GM21619 (cell line): ENCODE data around the gene EXOC6B.
"Not testable (repeated sequence)": the region's sequence is repeated elsewhere in the genome, so short reads cannot be mapped to it uniquely, and the experiment has no call there.

Source experiments
- ATAC-seq: cut with Tn5 transposase; IDR thresholded peaks from one replicate; pipeline ENCODE4 v1.9.1; 2021; ENCODE audit not compliant: unreplicated experiment

Gene EXOC6B

DNA sequence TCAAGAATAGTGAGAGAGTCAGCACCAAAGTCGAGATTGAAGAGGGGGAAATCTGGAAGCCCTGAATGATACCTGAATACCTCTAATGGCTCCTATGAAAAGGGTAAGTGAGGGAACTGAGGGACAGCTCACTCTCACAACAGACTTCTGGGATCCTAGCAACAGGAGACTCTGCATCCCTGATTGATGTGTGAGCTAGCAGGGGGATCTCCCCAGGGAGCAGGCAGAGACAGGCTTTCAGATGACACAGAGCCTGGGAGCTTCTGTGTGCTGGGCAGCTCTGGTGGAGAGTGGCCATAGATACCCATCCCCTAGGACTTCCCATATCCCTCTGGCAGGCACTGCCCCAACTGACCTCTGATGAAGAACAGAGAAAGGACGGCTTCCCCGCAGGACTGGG lies 206.2 kb downstream of the EXOC6B start:
- ATAC-seq: no peak

DNA sequence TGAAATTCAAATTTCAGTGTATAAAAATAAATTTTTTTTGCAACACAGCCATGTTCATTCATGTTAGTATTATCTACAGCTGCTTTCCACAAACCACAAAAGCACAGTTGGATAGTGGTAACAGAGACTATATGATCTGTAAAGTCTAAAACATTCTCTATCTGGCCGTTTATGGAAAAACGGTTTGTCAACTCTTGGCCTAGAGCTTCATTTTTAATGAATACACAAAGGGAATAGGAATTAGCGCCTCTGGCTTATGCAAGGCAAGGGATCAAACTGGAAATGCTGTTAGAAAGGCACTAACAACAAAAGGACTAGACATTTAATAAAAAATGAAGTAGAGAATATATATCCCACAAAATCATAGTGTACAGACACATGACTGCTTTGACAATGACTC lies 211.9 kb downstream of the EXOC6B start:
- no peak for ATAC-seq

DNA sequence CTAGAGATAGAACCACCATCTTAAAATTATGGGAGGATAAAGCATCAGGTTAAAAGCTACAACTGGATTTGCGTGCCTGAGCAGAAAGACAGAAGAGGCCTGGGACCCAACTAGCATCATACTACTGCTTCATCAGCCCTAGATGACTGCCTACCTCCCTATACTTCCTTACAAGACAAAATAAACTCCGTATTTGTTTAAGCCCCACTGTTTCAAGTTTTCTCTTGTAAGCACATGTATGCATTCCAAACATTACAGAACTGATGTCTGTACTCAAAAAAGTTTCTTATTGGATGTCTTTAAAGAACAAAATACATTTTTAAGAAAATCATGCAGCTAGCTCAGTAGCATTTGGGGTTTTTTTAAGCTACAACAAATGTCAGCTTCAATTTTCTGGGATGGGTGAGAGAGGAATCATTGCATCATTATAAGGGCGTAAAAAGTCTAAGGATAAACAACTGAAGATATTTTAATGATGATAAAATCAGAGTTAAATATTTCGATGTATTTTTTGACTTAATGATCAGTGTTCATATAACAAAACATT lies 213.1 kb downstream of the EXOC6B start:
- ATAC-seq: no peak

DNA sequence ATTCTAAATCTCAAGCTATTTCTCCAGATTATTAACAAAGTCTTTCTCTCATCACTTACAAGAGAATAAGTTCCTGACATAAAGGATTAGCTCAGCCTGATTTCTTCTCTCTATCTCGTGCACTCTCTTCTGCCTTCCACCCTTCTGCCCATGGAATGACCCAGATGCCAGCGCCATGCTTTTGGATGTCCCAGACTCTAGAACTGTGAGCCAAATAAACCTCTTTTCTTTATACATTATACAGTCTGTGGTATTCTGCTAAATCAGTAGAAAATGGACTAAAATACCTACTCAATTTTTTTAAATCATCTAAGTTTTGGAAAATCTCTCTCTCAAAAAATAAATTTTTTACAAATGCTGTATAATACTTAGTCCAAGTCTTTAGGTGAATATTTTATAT lies 218.6 kb downstream of the EXOC6B start:
- no peak for ATAC-seq

DNA sequence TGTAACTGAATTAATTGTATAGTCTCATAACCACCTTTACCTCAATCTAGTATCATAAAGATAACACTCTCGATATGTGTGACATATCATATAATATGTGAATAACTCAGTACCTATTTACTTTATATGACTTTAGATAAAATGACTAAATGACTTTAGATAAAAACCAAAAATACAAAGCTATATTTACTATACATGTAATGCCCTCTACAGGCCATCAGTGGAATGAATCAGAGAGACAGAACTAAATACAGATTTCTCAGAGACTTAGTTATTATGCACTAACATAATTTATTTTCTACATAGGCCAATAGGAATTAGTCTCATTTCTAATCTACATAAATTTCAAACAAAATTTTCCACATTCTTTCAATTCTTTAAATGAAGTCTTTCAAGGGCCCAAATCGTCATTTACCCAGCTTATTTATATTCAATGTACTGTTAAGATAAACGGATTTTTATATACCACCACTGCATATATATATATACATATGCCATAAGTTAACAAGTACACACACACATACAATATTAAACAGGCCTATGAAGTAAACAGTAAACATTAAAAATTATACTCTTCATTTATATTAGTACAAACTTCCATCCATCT lies 219.9 kb downstream of the EXOC6B start:
- peak; percentile 50 for ATAC-seq

DNA sequence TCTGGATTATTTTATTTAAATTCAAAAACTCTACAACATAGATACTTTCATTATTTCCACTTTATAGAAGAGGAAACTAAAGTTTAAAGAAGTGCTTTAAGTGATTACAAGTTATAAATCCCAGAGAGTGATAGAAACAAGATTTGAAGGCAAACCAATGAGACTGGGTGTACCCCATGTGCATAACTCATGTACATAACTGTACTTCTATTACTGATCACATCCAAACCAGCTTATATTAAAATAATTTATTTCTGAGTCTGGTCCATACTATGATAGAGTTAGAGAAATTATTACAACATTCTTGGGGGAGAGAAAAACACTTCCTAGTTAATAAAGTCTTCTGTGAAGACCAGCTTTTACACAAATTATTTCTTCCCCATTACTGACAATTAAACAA lies 221.4 kb downstream of the EXOC6B start:
- ATAC-seq: no peak

DNA sequence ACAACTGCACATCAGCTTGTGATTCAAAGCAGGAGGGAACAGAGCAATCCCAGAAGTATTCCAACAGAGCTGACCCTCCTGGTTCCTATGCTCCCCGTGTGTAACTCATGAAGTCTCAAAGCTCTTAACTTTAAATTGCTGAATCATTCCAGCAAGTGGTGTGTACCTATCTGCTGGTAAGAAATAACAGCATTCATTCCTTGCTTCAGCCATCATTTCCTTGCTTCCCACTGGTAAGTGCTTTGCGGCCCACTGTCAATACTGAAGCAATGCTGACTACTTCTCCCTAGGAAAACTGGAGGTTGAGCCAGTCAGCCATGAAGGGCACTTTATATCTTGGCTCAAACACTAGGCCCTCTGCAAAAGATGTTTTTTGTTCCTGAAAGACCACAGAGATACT lies 222.4 kb downstream of the EXOC6B start:
- ATAC-seq: no peak

DNA sequence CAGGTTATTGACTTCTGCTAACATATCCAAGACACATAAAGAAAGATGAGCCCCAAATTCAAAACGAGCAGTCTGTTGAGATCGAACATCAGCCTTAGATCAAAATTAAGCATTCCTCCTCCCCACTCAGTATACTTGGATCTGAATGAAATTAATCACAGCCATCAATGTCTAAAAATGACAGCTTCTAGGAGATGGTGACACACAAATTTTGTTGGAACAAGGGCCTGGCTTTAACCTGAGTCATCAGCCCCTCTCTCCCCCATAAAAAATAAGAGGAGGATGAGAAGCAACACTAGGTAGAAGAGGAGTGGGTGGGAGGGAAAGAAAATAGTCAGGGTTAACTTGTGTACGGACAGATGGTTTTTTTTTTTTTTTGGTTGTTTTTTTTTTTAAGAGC lies 223.1 kb downstream of the EXOC6B start:
- ATAC-seq: no peak

DNA sequence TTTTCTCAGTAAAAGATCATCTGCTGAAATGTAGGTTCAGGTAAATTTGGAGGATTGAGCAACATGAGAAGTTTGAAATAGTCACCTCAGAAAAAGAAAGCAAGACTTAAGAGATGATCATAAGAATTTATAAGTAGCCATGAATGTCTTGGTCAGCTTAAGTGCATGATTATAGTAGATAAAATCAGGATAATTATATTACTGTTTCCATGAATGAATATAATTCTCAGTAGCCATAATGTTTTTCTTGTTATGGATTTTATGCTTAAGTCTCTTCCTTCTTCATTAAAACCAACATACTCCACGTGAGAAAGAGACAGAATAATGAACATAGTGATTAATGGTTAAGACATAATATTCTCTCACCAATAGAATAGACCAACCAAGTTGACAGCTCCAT lies 223.7 kb downstream of the EXOC6B start:
- no peak for ATAC-seq

DNA sequence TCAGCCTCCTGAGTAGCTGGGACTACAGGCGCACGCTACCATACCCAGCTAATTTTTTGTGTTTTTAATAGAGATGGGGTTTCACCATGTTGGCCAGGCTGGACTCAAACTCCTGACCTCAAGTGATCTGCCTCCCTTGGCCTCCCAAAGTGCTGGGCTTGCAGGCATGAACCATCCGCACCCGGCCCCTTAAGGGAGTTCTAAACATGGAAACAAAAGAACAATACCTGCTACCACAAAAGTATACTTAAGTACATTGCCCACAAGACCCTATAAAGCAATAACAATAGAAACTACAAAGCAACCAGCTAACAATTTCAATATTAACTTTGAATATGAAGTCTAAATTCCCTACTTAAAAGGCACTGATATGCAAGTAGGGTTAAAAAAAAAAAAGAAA lies 242.0 kb downstream of the EXOC6B start:
- ATAC-seq: not testable (repeated sequence)

DNA sequence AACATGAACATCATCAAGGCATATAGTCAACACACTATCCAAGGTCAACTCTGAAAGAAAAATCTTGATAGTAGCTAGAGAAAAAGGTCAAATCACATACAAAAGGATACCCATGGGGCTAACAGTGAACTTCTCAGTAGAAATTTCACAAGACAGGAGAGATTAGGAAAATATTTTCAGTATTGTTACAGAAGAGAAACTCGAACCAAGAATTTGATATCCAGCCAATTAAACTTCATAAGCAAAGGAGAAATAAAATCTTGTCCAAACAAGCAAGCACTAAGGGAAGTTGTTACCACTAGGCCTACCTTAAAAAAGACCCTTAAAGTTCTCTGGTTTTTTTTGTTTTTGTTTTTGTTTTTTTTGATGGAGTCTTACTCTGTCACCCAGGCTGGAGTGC lies 242.5 kb downstream of the EXOC6B start:
- no peak for ATAC-seq

DNA sequence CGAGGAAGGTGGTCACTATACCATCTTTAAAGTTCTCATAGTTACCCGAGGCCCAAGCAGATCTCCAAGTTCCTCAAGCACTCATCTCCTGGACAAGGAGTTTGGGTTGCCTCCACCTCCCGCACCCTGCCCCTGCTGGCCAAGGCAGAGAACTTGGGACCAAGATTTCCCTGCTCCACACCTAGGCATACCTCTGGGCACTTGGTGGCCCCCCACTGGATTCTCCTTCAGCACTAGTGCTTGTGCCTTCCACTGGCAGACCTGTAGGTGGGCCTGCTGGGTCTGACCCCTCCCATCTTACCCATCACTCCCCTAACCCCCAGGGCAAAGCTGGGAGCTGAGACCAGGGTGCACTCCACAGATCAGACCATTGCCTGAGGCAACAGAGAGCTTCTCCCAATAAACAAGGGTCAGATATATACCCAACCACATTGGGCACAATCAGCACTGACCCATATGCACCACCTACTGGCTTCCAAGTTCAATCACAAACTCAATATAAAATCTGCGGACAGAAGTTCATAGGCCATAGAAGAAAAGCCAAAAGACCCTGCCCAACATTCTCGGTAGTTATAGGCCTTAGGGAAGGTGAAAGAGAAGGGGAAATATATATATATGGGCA lies 244.2 kb downstream of the EXOC6B start:
- no peak for ATAC-seq

DNA sequence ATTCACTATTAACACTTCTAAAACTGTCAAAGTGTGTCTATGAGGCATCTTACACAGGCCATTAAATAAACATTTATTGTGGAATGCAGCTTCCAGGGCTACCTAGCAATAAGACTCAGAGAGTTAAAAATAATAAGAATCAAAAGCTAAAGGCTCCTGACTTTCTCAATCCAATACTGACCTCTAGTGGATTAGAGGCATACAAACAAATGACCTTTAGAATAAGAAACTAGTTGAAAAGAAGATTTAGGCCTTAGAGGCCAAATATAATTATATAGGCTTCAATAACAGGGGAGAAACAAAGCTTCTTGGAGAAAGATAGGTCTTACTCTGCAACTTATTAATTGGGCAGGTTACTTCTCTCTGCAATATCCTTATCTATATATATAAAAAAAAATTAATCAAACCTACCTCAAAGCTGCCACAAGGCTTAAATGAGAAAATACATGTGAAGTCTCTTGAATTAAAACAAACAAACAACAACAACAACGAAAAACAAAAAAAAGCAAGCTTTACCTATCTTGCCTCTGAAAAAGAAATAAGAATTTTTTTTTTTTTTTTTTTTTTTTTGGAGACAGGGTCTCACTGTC lies 246.1 kb downstream of the EXOC6B start:
- no peak for ATAC-seq

DNA sequence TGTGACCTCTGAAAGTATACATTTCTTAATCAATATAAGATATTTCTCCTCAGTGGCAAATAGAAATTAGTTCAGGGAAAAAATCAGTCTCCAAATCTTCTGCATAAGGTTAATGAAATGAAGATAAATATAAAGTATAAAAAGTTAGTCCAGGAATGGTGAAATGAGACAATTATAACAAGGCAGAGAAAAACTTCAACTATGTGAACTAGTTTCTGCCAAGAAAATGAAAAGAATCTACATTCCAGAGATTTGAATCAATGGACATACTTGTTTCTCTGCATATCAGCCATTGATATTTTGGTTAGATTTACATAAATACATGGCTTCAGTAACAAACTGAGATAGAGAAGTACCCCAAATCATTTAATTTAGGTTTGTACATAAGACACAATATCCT lies 249.0 kb downstream of the EXOC6B start:
- ATAC-seq: no peak

DNA sequence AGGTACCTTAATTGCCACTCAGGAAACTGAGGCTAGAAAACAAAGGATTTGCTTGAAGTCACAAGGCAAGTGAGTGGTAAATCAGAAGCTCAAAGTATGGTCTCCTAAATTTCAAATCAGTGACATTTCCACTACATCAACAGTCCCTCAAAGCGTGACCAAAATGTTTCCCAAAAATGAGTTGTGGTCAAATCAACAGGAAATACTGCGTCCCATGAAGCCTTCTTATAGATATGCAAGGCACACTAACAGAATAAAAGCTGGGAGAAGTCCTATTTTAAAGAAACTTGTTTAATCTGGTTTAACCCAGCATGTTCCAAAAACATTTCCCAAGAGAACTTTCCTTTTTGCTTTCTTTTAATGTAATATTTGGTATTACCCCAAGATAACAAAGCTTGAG lies 249.4 kb downstream of the EXOC6B start:
- no peak for ATAC-seq

DNA sequence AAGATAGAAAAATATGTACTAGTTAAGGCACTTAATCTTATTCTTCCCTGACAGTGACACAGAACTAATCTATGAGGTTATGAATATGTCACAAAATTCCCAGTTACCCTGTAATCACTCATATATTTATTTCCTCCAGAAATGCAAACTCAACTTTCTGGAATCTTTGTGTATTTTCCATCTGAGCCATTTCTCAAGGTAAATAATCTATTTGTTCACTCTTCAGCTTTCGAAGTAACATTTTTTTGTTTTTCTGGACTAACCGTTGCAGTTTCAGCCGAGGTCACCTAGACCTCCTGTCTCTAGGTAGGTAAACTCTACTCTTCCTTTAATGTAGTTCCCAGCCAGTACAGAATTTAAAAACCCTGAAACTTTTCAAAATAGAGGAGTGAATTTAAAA lies 250.9 kb downstream of the EXOC6B start:
- no peak for ATAC-seq

DNA sequence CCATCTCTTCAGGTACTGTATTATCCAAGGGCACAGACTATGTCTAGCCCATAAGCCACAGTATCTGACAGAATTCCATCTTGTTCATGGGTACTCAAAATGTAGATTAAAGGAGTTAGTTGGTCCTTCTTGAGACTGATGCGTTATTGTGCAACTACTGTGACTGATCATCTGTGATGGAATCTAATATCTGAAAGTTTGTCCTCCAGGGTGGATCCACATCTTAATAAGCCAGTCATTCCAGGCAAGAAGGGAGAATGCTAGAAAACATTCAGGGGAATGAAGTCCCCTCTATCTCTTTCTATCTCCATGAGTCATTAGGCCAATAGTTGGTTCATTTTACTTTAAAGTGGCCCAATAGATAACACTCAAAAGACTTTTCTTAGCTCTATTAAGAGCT lies 252.6 kb downstream of the EXOC6B start:
- no peak for ATAC-seq

DNA sequence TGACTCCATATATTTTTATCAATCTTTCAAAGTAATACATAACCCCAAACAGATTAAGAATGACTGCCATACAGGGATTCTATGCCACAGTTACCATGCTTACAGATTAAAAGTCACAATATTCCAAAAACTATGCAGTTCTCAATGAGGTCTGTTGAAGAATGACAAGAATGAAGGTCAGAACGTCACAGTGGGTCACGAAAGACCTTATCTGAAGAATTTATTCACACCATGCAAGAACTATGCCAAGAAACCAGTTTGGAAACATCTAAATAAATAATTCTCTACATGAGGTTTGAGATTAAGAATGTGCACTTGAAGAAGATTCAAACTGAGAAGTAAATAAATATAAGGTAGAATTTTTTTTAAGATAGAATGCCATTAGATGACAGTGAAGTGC lies 253.3 kb downstream of the EXOC6B start:
- ATAC-seq: no peak

DNA sequence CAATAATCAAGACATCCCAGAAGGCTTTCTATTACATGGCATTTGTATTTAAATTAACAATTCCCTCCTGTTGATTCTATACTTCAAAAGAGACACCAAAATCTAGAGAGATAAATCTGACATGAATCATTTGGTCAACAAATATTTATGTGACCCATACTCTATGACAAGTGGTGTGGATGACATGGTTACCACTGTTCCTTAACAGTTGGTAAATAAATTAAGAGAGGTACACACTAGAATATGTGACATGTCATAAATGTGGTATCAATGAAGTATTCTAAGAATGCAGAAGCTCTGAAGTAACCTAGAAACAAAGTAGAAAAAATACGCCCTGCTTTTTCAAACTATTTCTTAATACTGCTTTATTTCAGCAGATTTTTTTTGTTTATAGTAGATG lies 255.4 kb downstream of the EXOC6B start:
- no peak for ATAC-seq

DNA sequence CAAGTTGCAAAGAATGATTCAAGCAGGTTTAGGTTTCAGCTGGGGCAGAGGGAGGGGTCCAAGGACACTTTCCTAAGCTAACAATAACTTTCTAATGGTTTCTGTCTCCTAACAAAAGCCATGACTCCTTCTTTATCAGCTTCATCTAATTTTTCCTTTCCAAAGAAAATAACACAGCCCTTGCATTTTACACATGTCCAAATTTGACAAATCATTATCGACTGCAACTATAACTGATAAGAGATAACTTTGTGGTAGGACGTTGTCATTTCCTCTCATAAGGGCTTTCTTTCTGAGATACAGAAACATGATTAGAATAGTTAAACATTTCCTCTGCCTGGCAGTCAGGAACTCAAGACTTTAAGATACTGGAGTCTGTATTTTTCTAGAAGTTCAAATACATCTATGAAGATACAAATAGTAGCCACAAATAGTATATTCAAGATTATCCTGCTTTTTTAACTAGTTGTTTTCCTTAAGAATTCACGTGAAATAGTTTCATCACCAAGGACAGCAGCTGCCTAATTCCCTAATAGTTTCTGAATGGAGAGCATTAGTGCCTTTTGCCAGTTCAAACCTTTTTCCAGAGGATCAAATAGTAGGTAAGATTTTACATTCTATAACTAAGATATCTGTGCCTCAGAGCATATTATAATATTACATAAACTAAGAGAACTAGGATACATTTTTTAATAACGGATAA lies 263.2 kb downstream of the EXOC6B start:
- no peak for ATAC-seq

DNA sequence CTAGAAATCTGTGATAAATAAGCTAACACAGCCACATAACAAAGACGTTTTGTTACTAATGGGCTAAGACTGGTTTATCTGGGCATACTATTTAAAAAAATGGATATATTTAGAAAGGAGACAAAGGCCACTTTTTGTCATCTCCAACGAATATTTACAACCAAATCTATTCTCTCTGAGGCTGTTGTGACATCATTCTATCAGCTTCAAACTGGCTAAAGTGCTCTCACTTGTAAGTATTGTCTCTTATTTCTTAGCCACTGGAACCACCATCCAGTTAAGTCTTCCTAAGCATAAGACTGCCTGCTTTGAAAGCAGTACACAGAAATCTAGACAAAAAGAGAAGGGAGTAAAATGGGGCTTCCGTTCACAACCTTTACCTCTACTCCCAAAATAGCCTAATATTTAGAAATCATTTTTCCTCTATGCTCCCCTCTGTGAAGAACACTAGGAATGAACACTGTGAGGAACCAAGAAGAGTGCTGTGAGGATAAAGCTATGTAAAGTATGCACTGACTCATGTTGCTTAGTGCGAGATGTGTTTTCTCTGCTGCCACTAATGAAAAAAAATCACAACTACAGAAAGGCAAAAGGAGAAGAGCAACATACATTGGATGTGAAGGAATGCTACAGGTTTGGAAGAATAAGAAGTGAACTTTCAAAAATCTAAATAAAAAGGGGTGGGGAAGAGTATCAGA lies 264.1 kb downstream of the EXOC6B start:
- no peak for ATAC-seq
